GM12878 (cell line): ENCODE data around the gene SEC14L1. TPM values are rescaled to one million over a fixed set of nuclear protein-coding genes. Genes with fewer than 3 reads are reported as not detected.
A peak's percentile ranks its signal among the peaks of the same experiment; 100 is the strongest.

Experiments
- ATF7 ChIP-seq: fragments of 450-650 bp; IDR thresholded peaks from 2 replicates; pipeline ENCODE4 v1.6.1; 2016; ENCODE audit warnings: low read depth, mild to moderate bottlenecking
- BCL11A ChIP-seq: IDR thresholded peaks from 2 replicates; pipeline ENCODE4 v1.6.1; 2011; ENCODE audit warnings: low read depth, low read length
- BCL3 ChIP-seq: IDR thresholded peaks from 2 replicates; pipeline ENCODE4 v1.6.1; 2011; ENCODE audit warnings: borderline replicate concordance, low read depth, mild to moderate bottlenecking, moderate library complexity, low read length; ENCODE audit not compliant: insufficient read depth, poor library complexity, severe bottlenecking
- CBFB ChIP-seq: IDR thresholded peaks from 2 replicates; pipeline ENCODE4 v1.6.1; 2016; ENCODE audit warnings: antibody characterized with exemption, low read depth
- CEBPB ChIP-seq, 2 experiments: fragments of 150-350 bp in 1 of 2; IDR thresholded peaks; 2 replicates each; pipeline ENCODE4 v1.6.1; 2012 to 2014; ENCODE audit warnings: low read depth in 2 of 2, low read length in 2 of 2, borderline replicate concordance in 1 of 2, inconsistent platforms in 1 of 2
- CREM ChIP-seq: IDR thresholded peaks from 2 replicates; pipeline ENCODE4 v1.6.1; 2014; ENCODE audit warnings: antibody characterized with exemption, low read depth
- DPF2 ChIP-seq: fragments of 450-650 bp; IDR thresholded peaks from 2 replicates; pipeline ENCODE4 v1.6.1; 2017; ENCODE audit warnings: mild to moderate bottlenecking
- EED ChIP-seq: sonication (generic); IDR thresholded peaks from 2 replicates; pipeline ENCODE4 v1.6.1; 2016; ENCODE audit warnings: antibody characterized with exemption, low read depth
- FOXM1 ChIP-seq: IDR thresholded peaks from 2 replicates; pipeline ENCODE4 v1.6.1; 2012; ENCODE audit warnings: low read depth, mild to moderate bottlenecking, inconsistent platforms, low read length, moderate library complexity
- GATAD2B ChIP-seq: fragments of 450-650 bp; conservative IDR thresholded peaks from 2 replicates; pipeline ENCODE4 v1.6.1; 2017; ENCODE audit warnings: low read depth, mild to moderate bottlenecking, moderate library complexity
- LARP7 ChIP-seq: fragments of 450-650 bp; IDR thresholded peaks from 2 replicates; pipeline ENCODE4 v1.6.1; 2017; ENCODE audit warnings: mild to moderate bottlenecking
- MLLT1 ChIP-seq: fragments of 450-650 bp; IDR thresholded peaks from 2 replicates; pipeline ENCODE4 v1.6.1; 2016; ENCODE audit warnings: mild to moderate bottlenecking
- MTA2 ChIP-seq: fragments of 450-650 bp; IDR thresholded peaks from 2 replicates; pipeline ENCODE4 v1.6.1; 2016; ENCODE audit warnings: low read depth, mild to moderate bottlenecking, moderate library complexity
- MTA3 ChIP-seq: IDR thresholded peaks from 2 replicates; pipeline ENCODE4 v1.6.1; 2012; ENCODE audit warnings: low read length, inconsistent platforms, borderline replicate concordance
- NBN ChIP-seq: fragments of 450-650 bp; IDR thresholded peaks from 2 replicates; pipeline ENCODE4 v1.6.1; 2016
- NFIC ChIP-seq: IDR thresholded peaks from 2 replicates; pipeline ENCODE4 v1.6.1; 2012; ENCODE audit warnings: low read depth, mild to moderate bottlenecking, inconsistent platforms, low read length, moderate library complexity
- NR2C1 ChIP-seq: fragments of 450-650 bp; IDR thresholded peaks from 2 replicates; pipeline ENCODE4 v1.6.1; 2017; ENCODE audit warnings: antibody characterized with exemption, mild to moderate bottlenecking, moderate library complexity
- NR2F1 ChIP-seq: fragments of 450-650 bp; conservative IDR thresholded peaks from 2 replicates; pipeline ENCODE4 v1.6.1; 2017; ENCODE audit warnings: mild to moderate bottlenecking
- PAX5 ChIP-seq: IDR thresholded peaks from 2 replicates; pipeline ENCODE4 v1.6.1; 2011; ENCODE audit warnings: low read depth, low read length, borderline replicate concordance
- PKNOX1 ChIP-seq: fragments of 450-650 bp; IDR thresholded peaks from 2 replicates; pipeline ENCODE4 v1.6.1; 2016; ENCODE audit warnings: mild to moderate bottlenecking
- PML ChIP-seq: IDR thresholded peaks from 2 replicates; pipeline ENCODE4 v1.6.1; 2012; ENCODE audit warnings: low read length, inconsistent platforms
- RAD21 ChIP-seq: IDR thresholded peaks from 2 replicates; pipeline ENCODE4 v1.6.1; 2011; ENCODE audit warnings: mild to moderate bottlenecking, low read depth, low read length, moderate library complexity; ENCODE audit not compliant: insufficient read depth
- RB1 ChIP-seq: fragments of 450-650 bp; formaldehyde crosslinking; IDR thresholded peaks from 2 replicates; pipeline ENCODE4 v1.6.1; 2017; ENCODE audit warnings: mild to moderate bottlenecking, borderline replicate concordance
- RELA ChIP-seq: fragments of 450-650 bp; IDR thresholded peaks from 2 replicates; pipeline ENCODE4 v1.8.0; 2014; ENCODE audit warnings: borderline replicate concordance; ENCODE audit not compliant: partially characterized antibody
- RUNX3 ChIP-seq: IDR thresholded peaks from 2 replicates; pipeline ENCODE4 v1.6.1; 2012; ENCODE audit warnings: low read length, inconsistent platforms
- TCF12 ChIP-seq: IDR thresholded peaks from 2 replicates; pipeline ENCODE4 v1.6.1; 2011; ENCODE audit warnings: low read depth, mild to moderate bottlenecking, low read length
- TCF3 ChIP-seq: IDR thresholded peaks from 2 replicates; pipeline ENCODE4 v1.6.1; 2012; ENCODE audit warnings: low read depth, mild to moderate bottlenecking, low read length, borderline replicate concordance; ENCODE audit not compliant: insufficient read depth
- polyA plus RNA-seq, 11 experiments: library from polyadenylated mRNA; depleted of rRNA in 4 of 11; unstranded in 6 of 11; stranded (reverse) in 5 of 11; fragments of >200 nt; fragmentation: Nextera tagmentation in 4 of 11; fragmentation: Illumina TruSeq in 1 of 11; extraction: Ambion mirVana in 4 of 11; extraction: Trizol in 1 of 11; gene quantifications; 1 replicate in 1 of 11; 2 replicates in 10 of 11; pipeline versions ENCODE4 v1.2.1 to v1.2.3, GENCODE V29; 2011 to 2016; ENCODE audit warnings: inconsistent platforms in 2 of 11, missing spikeins in 2 of 11, low read depth in 1 of 11
- total RNA-seq, 4 experiments: library from RNA; depleted of rRNA in 3 of 4; stranded (reverse); fragments of >200 nt in 3 of 4; fragmentation: Illumina TruSeq in 1 of 4; extraction: Trizol in 1 of 4; gene quantifications; 2 replicates each; pipeline versions ENCODE4 v1.2.1 to v1.2.3, GENCODE V29; 2013 to 2021

The SEC14L1 gene
- total and polyA plus RNA-seq, 10 of the 15 experiments (the other 5 are each of a cell fraction or from before 2014, with no cell fraction given) = 6.3 to 66.1 (median 33.5) TPM

GRCh38 chr17:77245162-77245926, 104.6 kb downstream of the SEC14L1 start (continued):
- TF ChIP-seq RUNX3 = peak; percentile 82
- peak; percentile 82 for TF ChIP-seq CREM
- 0 out of 2 replicates have a peak, but pooled peaks have one; percentile 44 for TF ChIP-seq MLLT1
- peak; percentile 71; the same call in 1 of the 2 replicates for TF ChIP-seq PKNOX1
- peak; percentile 79 for TF ChIP-seq ATF7
- no peak for TF ChIP-seq RB1
- TF ChIP-seq FOXM1 = no peak
- TF ChIP-seq NBN = 0 out of 2 replicates have a peak, but pooled peaks have one; percentile 31
- TF ChIP-seq MTA2 = peak; percentile 68; the same call in 1 of the 2 replicates
- TF ChIP-seq BCL3 = peak; percentile 91
- TF ChIP-seq EED = peak; percentile 83
- TF ChIP-seq TCF3 = peak; percentile 91
- no peak for TF ChIP-seq PML
- TF ChIP-seq BCL11A = peak; percentile 38; the same call in 1 of the 2 replicates
- peak; percentile 41 for TF ChIP-seq DPF2
- TF ChIP-seq RAD21 = peak; percentile 10; the same call in 1 of the 2 replicates
- peak; percentile 40; the same call in 1 of the 2 replicates for TF ChIP-seq NR2C1
- peak; percentile 76; the same call in 1 of the 2 replicates for TF ChIP-seq PAX5
- TF ChIP-seq RELA = no peak
- TF ChIP-seq CEBPB (IDR thresholded peaks at IDR 0.05; ENCODE audit: borderline replicate concordance in 1 of 2, low read depth in 2 of 2, low read length in 2 of 2) = no peak
- 0 out of 2 replicates have a peak, but pooled peaks have one; percentile 34 for TF ChIP-seq LARP7
- TF ChIP-seq CBFB = 0 out of 2 replicates have a peak, but pooled peaks have one; percentile 43
- TF ChIP-seq MTA3 = peak; percentile 41; the same call in 1 of the 2 replicates
- 0 out of 2 replicates have a peak, but pooled peaks have one; percentile 33 for TF ChIP-seq GATAD2B
- TF ChIP-seq TCF12 = peak; percentile 86
- peak; percentile 84 for TF ChIP-seq NR2F1
- TF ChIP-seq NFIC = 0 out of 2 replicates have a peak, but pooled peaks have one; percentile 39
